Nephron progenitor cell (in vitro differentiated cells): Measurements from ENCODE around the gene OSBPL2.

Source experiments
- DNase-seq: peaks from one replicate; pipeline ENCODE4 v3.0.0; 2021
- H3K27ac Mint-ChIP-seq: 2 replicates; pipeline ENCODE4 v1.8.0; 2021; ENCODE audit warnings: mild to moderate bottlenecking, moderate library complexity, mixed read lengths
- H3K27me3 Mint-ChIP-seq: 2 replicates; pipeline ENCODE4 v1.8.0; 2021; ENCODE audit warnings: mild to moderate bottlenecking, low read depth, mixed read lengths; ENCODE audit not compliant: poor library complexity
- H3K36me3 Mint-ChIP-seq: 2 replicates; pipeline ENCODE4 v1.8.0; 2021; ENCODE audit warnings: low read depth, mixed read lengths
- H3K4me1 Mint-ChIP-seq: 2 replicates; pipeline ENCODE4 v1.8.0; 2021; ENCODE audit warnings: mixed read lengths
- H3K4me3 Mint-ChIP-seq: 2 replicates; pipeline ENCODE4 v1.8.0; 2021; ENCODE audit warnings: mild to moderate bottlenecking, moderate library complexity, mixed read lengths
- H3K9me3 Mint-ChIP-seq: 2 replicates; pipeline ENCODE4 v1.8.0; 2021; ENCODE audit warnings: mild to moderate bottlenecking, moderate library complexity, mixed read lengths
- CTCF ChIP-seq: fragments of 200-600 bp; sonication (generic); IDR thresholded peaks from 2 replicates; pipeline ENCODE4 v1.5.0; 2021; ENCODE audit warnings: antibody characterized with exemption

The OSBPL2 gene

GRCh38 chr20:62208795-62209755 is 29.2 kb upstream of the OSBPL2 start:
- no peak overlapping the region for H3K27ac Mint-ChIP-seq
- peak; percentile 44 for DNase-seq
- no peak overlapping the region for H3K4me3 Mint-ChIP-seq

GRCh38 chr20:62209850-62210495 is 28.3 kb upstream of the OSBPL2 start:
- DNase-seq: no peak
- Mint-ChIP-seq H3K4me3 (no peak overlapping the region), H3K27ac (no peak overlapping the region), H3K9me3 (no peaks in the 10 kb centered on the region), H3K4me1 (peaks cover 14% of the 10 kb centered on the region), H3K27me3 (peaks cover 42% of the 10 kb centered on the region), H3K36me3 (no peaks in the 10 kb centered on the region)
- TF ChIP-seq CTCF: no peak

More at GRCh38 chr20:62208795-62209755, 29.2 kb upstream of the OSBPL2 start:
- H3K9me3 Mint-ChIP-seq: no peaks in the 10 kb centered on the region
- no peak for TF ChIP-seq CTCF
- H3K27me3 Mint-ChIP-seq: peaks cover 33% of the 10 kb centered on the region
- H3K4me1 Mint-ChIP-seq: peaks cover 14% of the 10 kb centered on the region
- H3K36me3 Mint-ChIP-seq: no peaks in the 10 kb centered on the region

- no peak for DNase-seq
- H3K27me3 Mint-ChIP-seq: peaks cover 44% of the 10 kb centered on the region
- peaks cover 14% of the 10 kb centered on the region for H3K4me1 Mint-ChIP-seq
- TF ChIP-seq CTCF: no peak
- H3K27ac Mint-ChIP-seq: no peak overlapping the region
- H3K9me3 Mint-ChIP-seq: no peaks in the 10 kb centered on the region
- H3K4me3 Mint-ChIP-seq: no peak overlapping the region
- no peaks in the 10 kb centered on the region for H3K36me3 Mint-ChIP-seq
Measured at GRCh38 chr20:62210496-62210855, 27.8 kb upstream of the OSBPL2 start.

GRCh38 chr20:62211216-62211615 is 27.1 kb upstream of the OSBPL2 start:
- DNase-seq: no peak
- no peak for TF ChIP-seq CTCF
- Mint-ChIP-seq H3K4me3 (no peak overlapping the region), H3K27ac (no peak overlapping the region), H3K27me3 (peaks cover 48% of the 10 kb centered on the region), H3K36me3 (no peaks in the 10 kb centered on the region), H3K9me3 (no peaks in the 10 kb centered on the region), H3K4me1 (peaks cover 14% of the 10 kb centered on the region)

GRCh38 chr20:62211769-62212288 is 26.5 kb upstream of the OSBPL2 start:
- Mint-ChIP-seq H3K9me3 (no peaks in the 10 kb centered on the region), H3K27me3 (peaks cover 54% of the 10 kb centered on the region), H3K4me1 (peaks cover 14% of the 10 kb centered on the region), H3K36me3 (no peaks in the 10 kb centered on the region), H3K27ac (no peak overlapping the region), H3K4me3 (no peak overlapping the region)
- no peak for DNase-seq
- no peak for TF ChIP-seq CTCF
